Measurements from ENCODE around the gene TPST1.
"Not testable (repeated sequence)": the region's sequence is repeated elsewhere in the genome, so short reads cannot be mapped to it uniquely, and the experiment has no call there.

The TPST1 gene

GRCh38 chr7:66216687-66217086, 11.6 kb downstream of the TPST1 start:
- no peak for DNase-seq (ENCODE audit: extremely low read depth, low read depth)
- TF ChIP-seq CTCF (IDR thresholded peaks at IDR 0.05; ENCODE audit: low read depth, low read length, missing control alignments) = no peak
- H3K4me3 ChIP-seq (replicated peaks; ENCODE audit: low read depth, low read length) = no peak overlapping the region

- no peak for DNase-seq (ENCODE audit: extremely low read depth, low read depth)
- no peak for TF ChIP-seq CTCF (IDR thresholded peaks at IDR 0.05; ENCODE audit: low read depth, low read length, missing control alignments)
- H3K4me3 ChIP-seq (replicated peaks; ENCODE audit: low read depth, low read length) = no peak overlapping the region
Observed at GRCh38 chr7:66219805-66220204, 14.7 kb downstream of the TPST1 start.

GRCh38 chr7:66221442-66221841, 16.3 kb downstream of the TPST1 start:
- no peak for DNase-seq (ENCODE audit: extremely low read depth, low read depth)
- H3K4me3 ChIP-seq (replicated peaks; ENCODE audit: low read depth, low read length) = no peak overlapping the region
- TF ChIP-seq CTCF (IDR thresholded peaks at IDR 0.05; ENCODE audit: low read depth, low read length, missing control alignments) = no peak

GRCh38 chr7:66227808-66228207, 22.7 kb downstream of the TPST1 start:
- no peak overlapping the region for H3K4me3 ChIP-seq (replicated peaks; ENCODE audit: low read depth, low read length)

GRCh38 chr7:66231326-66232216, 26.4 kb downstream of the TPST1 start:
- DNase-seq (ENCODE audit: extremely low read depth, low read depth); H3K4me3 ChIP-seq (replicated peaks; ENCODE audit: low read depth, low read length): not testable (repeated sequence)

More at GRCh38 chr7:66227808-66228207, 22.7 kb downstream of the TPST1 start:
- no peak for TF ChIP-seq CTCF (IDR thresholded peaks at IDR 0.05; ENCODE audit: low read depth, low read length, missing control alignments)
- no peak for DNase-seq (ENCODE audit: extremely low read depth, low read depth)

- no peak for TF ChIP-seq CTCF (IDR thresholded peaks at IDR 0.05; ENCODE audit: low read depth, low read length, missing control alignments)
- DNase-seq (ENCODE audit: extremely low read depth, low read depth) = no peak
- H3K4me3 ChIP-seq (replicated peaks; ENCODE audit: low read depth, low read length) = no peak overlapping the region
Observed at GRCh38 chr7:66233638-66234037, 28.5 kb downstream of the TPST1 start.

- no peak for TF ChIP-seq CTCF (IDR thresholded peaks at IDR 0.05; ENCODE audit: low read depth, low read length, missing control alignments)
- no peak overlapping the region for H3K4me3 ChIP-seq (replicated peaks; ENCODE audit: low read depth, low read length)
- DNase-seq (ENCODE audit: extremely low read depth, low read depth) = no peak
Observed at GRCh38 chr7:66236713-66237303, 31.7 kb downstream of the TPST1 start.
